K562 (cell line): ENCODE results near the gene CTNNA3.

Experiments used
- DPF2 ChIP-seq: fragments of 450-650 bp; IDR thresholded peaks from 2 replicates; pipeline ENCODE4 v1.6.1; 2016
- EP300 ChIP-seq: IDR thresholded peaks from 2 replicates; pipeline ENCODE4 v1.6.1; 2012; ENCODE audit warnings: low read length, improper control_type of control experiment
- MAFG ChIP-seq: fragments of 450-650 bp; conservative IDR thresholded peaks from 2 replicates; pipeline ENCODE4 v1.6.1; 2016; ENCODE audit warnings: missing genetic modification characterization, missing compliant biosample characterization
- POLR2A ChIP-seq: fragments of 450-650 bp; conservative IDR thresholded peaks from 2 replicates; pipeline ENCODE4 v1.6.1; 2016
- RBM34 ChIP-seq: fragments of 200-400 bp; formaldehyde crosslinking; IDR thresholded peaks from 2 replicates; pipeline ENCODE4 v1.6.1; 2018; ENCODE audit warnings: low read length, borderline replicate concordance; ENCODE audit not compliant: insufficient read depth
- RFX5 ChIP-seq: IDR thresholded peaks from 2 replicates; pipeline ENCODE4 v1.6.1; 2011; ENCODE audit warnings: low read depth, mild to moderate bottlenecking, improper control_type of control experiment, low read length
- RUNX1 ChIP-seq: sonication (generic); IDR thresholded peaks from 2 replicates; pipeline ENCODE4 v1.6.1; 2016; ENCODE audit warnings: antibody characterized with exemption, low read depth
- TF ChIP-seq, protein P1 (sequence below): sonication (generic); formaldehyde crosslinking; IDR thresholded peaks from 2 replicates; pipeline ENCODE4 v1.8.1; 2022; ENCODE audit warnings: missing genetic modification reagents
- TF ChIP-seq, protein P2 (sequence below): sonication (generic); formaldehyde crosslinking; IDR thresholded peaks from 2 replicates; pipeline ENCODE4 v1.8.1; 2023; ENCODE audit warnings: mild to moderate bottlenecking, missing genetic modification reagents, moderate library complexity
- TF ChIP-seq, protein P3 (sequence below), 3 experiments: IDR thresholded peaks in 2 of 3; conservative IDR thresholded peaks in 1 of 3; 2 replicates each; pipeline ENCODE4 v1.5.1; 2011 to 2012; ENCODE audit warnings: low read length in 3 of 3, mild to moderate bottlenecking in 3 of 3, control low read depth in 2 of 3, improper control_type of control experiment in 1 of 3, inconsistent platforms in 1 of 3, low read depth in 1 of 3, mixed read lengths in 1 of 3, moderate library complexity in 1 of 3; ENCODE audit not compliant: insufficient read depth in 2 of 3

DNA sequence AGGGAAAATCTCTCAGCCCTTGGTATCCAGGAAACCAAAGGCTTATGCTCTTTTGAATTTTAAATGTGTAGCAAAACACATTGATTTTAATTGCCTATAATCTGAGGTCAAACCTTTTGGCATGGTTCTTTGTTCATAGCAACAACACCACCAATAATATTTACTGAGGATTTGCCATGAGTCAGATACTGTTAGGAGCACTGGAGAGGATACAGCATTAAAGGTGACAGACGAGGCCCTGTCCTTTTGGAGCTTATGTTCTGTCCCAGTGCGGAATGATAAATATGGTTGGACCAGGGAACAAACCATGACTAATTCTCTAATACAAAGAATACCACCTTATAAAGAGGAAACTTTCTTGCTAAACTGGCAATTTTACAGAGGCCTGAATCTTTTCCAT lies 176.6 kb downstream of the CTNNA3 start:
- TF ChIP-seq RBM34, result no peak
- no peak for TF ChIP-seq EP300
- TF ChIP-seq, protein P1, sequence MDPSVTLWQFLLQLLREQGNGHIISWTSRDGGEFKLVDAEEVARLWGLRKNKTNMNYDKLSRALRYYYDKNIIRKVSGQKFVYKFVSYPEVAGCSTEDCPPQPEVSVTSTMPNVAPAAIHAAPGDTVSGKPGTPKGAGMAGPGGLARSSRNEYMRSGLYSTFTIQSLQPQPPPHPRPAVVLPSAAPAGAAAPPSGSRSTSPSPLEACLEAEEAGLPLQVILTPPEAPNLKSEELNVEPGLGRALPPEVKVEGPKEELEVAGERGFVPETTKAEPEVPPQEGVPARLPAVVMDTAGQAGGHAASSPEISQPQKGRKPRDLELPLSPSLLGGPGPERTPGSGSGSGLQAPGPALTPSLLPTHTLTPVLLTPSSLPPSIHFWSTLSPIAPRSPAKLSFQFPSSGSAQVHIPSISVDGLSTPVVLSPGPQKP (CRISPR knock-in tag), result no peak
- TF ChIP-seq, protein P2, sequence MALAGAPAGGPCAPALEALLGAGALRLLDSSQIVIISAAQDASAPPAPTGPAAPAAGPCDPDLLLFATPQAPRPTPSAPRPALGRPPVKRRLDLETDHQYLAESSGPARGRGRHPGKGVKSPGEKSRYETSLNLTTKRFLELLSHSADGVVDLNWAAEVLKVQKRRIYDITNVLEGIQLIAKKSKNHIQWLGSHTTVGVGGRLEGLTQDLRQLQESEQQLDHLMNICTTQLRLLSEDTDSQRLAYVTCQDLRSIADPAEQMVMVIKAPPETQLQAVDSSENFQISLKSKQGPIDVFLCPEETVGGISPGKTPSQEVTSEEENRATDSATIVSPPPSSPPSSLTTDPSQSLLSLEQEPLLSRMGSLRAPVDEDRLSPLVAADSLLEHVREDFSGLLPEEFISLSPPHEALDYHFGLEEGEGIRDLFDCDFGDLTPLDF (CRISPR knock-in tag), result no peak
- no peak for TF ChIP-seq POLR2A
- no peak for TF ChIP-seq DPF2
- no peak for TF ChIP-seq RUNX1
- TF ChIP-seq RFX5, result no peak
- TF ChIP-seq MAFG, result no peak
- TF ChIP-seq, protein P3, sequence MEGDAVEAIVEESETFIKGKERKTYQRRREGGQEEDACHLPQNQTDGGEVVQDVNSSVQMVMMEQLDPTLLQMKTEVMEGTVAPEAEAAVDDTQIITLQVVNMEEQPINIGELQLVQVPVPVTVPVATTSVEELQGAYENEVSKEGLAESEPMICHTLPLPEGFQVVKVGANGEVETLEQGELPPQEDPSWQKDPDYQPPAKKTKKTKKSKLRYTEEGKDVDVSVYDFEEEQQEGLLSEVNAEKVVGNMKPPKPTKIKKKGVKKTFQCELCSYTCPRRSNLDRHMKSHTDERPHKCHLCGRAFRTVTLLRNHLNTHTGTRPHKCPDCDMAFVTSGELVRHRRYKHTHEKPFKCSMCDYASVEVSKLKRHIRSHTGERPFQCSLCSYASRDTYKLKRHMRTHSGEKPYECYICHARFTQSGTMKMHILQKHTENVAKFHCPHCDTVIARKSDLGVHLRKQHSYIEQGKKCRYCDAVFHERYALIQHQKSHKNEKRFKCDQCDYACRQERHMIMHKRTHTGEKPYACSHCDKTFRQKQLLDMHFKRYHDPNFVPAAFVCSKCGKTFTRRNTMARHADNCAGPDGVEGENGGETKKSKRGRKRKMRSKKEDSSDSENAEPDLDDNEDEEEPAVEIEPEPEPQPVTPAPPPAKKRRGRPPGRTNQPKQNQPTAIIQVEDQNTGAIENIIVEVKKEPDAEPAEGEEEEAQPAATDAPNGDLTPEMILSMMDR (IDR thresholded peaks at IDR 0.05 in 2 of 3, conservative IDR thresholded peaks at IDR 0.05 in 1 of 3; ENCODE audit: insufficient read depth in 2 of 3, low read depth in 1 of 3, low read length in 3 of 3), result no peak
